Activated CD8-positive, alpha-beta memory T cell treated with anti-CD3 and anti-CD28 coated beads for 24 hours (primary cell): ENCODE results near the gene LTBP2.

Source experiments
- DNase-seq: peaks from one replicate; pipeline ENCODE4 v3.0.0-alpha.2; 2020

LTBP2 gene

GRCh38 chr14:74569806-74570591 lies 42.0 kb downstream of the LTBP2 start:
- DNase-seq, result no peak

- DNase-seq, result no peak
Observed at GRCh38 chr14:74569387-74569786, 42.6 kb downstream of the LTBP2 start.

GRCh38 chr14:74568911-74569310 lies 43.1 kb downstream of the LTBP2 start:
- no peak for DNase-seq

- DNase-seq, result no peak
Observed at GRCh38 chr14:74568380-74568649, 43.7 kb downstream of the LTBP2 start.

- no peak for DNase-seq
Observed at GRCh38 chr14:74567646-74568379, 44.2 kb downstream of the LTBP2 start.

- DNase-seq, result no peak
Observed at GRCh38 chr14:74567219-74567618, 44.8 kb downstream of the LTBP2 start.

- DNase-seq, result no peak
Observed at GRCh38 chr14:74566174-74567141, 45.6 kb downstream of the LTBP2 start.

- no peak for DNase-seq
Observed at GRCh38 chr14:74563586-74564159, 48.4 kb downstream of the LTBP2 start.

- DNase-seq, result no peak
Observed at GRCh38 chr14:74563233-74563585, 48.8 kb downstream of the LTBP2 start.

GRCh38 chr14:74562515-74563232 lies 49.4 kb downstream of the LTBP2 start:
- DNase-seq, result no peak

GRCh38 chr14:74558655-74559054 lies 53.4 kb downstream of the LTBP2 start:
- no peak for DNase-seq

- no peak for DNase-seq
Observed at GRCh38 chr14:74557691-74558090, 54.3 kb downstream of the LTBP2 start.

- no peak for DNase-seq
Observed at GRCh38 chr14:74555476-74556050, 56.5 kb downstream of the LTBP2 start.

GRCh38 chr14:74554742-74555362 lies 57.2 kb downstream of the LTBP2 start:
- DNase-seq, result no peak

- no peak for DNase-seq
Observed at GRCh38 chr14:74552623-74553022, 59.4 kb downstream of the LTBP2 start.

GRCh38 chr14:74551431-74552371 lies 60.3 kb downstream of the LTBP2 start:
- DNase-seq, result no peak

- DNase-seq, result no peak
Observed at GRCh38 chr14:74551001-74551400, 61.0 kb downstream of the LTBP2 start.

GRCh38 chr14:74550071-74550470 lies 62.0 kb downstream of the LTBP2 start:
- DNase-seq, result no peak

GRCh38 chr14:74549588-74549987 lies 62.4 kb downstream of the LTBP2 start:
- DNase-seq, result no peak

- no peak for DNase-seq
Observed at GRCh38 chr14:74548881-74549280, 63.2 kb downstream of the LTBP2 start.
